Glutamatergic neuron (in vitro differentiated cells): Measurements from ENCODE around the gene CEL. TPM values are rescaled to one million over a fixed set of nuclear protein-coding genes. Genes with fewer than 3 reads are reported as not detected.

Source experiments
- DNase-seq: peaks from one replicate; pipeline ENCODE4 v3.0.0; 2022
- H3K27ac Mint-ChIP-seq: one replicate; pipeline ENCODE4 v1.8.0; 2020; ENCODE audit warnings: mild to moderate bottlenecking, mixed read lengths, inconsistent platforms; ENCODE audit not compliant: unreplicated experiment
- H3K27me3 Mint-ChIP-seq: one replicate; pipeline ENCODE4 v1.8.0; 2020; ENCODE audit warnings: mild to moderate bottlenecking, moderate library complexity, mixed read lengths, inconsistent platforms; ENCODE audit not compliant: unreplicated experiment
- H3K36me3 Mint-ChIP-seq: one replicate; pipeline ENCODE4 v1.8.0; 2020; ENCODE audit warnings: mild to moderate bottlenecking, mixed read lengths, inconsistent platforms; ENCODE audit not compliant: unreplicated experiment
- H3K4me1 Mint-ChIP-seq: one replicate; pipeline ENCODE4 v1.8.0; 2020; ENCODE audit warnings: mild to moderate bottlenecking, low read depth, mixed read lengths, inconsistent platforms; ENCODE audit not compliant: unreplicated experiment
- H3K4me3 Mint-ChIP-seq: one replicate; pipeline ENCODE4 v1.8.0; 2020; ENCODE audit warnings: mild to moderate bottlenecking, mixed read lengths, inconsistent platforms; ENCODE audit not compliant: unreplicated experiment
- H3K9me3 Mint-ChIP-seq: one replicate; pipeline ENCODE4 v1.8.0; 2020; ENCODE audit warnings: mild to moderate bottlenecking, moderate library complexity, mixed read lengths, inconsistent platforms; ENCODE audit not compliant: unreplicated experiment
- total RNA-seq: library from RNA; stranded (reverse); fragmentation: NEBNext Ultra II Directional; extraction: Animal tissue kit (Norgen Biotek cat#: 25700); gene quantifications from one replicate; pipeline ENCODE4 v1.2.1, GENCODE V29; 2021; ENCODE audit not compliant: unreplicated experiment
- TF ChIP-seq, protein P1 (sequence below): fragments of 200-600 bp; sonication (generic); IDR thresholded peaks from one replicate; pipeline ENCODE4 v1.5.0; 2021; ENCODE audit not compliant: partially characterized antibody, unreplicated experiment

Gene CEL
- total RNA-seq, 1 donor from 2014 or later, result 3.8 TPM

DNA sequence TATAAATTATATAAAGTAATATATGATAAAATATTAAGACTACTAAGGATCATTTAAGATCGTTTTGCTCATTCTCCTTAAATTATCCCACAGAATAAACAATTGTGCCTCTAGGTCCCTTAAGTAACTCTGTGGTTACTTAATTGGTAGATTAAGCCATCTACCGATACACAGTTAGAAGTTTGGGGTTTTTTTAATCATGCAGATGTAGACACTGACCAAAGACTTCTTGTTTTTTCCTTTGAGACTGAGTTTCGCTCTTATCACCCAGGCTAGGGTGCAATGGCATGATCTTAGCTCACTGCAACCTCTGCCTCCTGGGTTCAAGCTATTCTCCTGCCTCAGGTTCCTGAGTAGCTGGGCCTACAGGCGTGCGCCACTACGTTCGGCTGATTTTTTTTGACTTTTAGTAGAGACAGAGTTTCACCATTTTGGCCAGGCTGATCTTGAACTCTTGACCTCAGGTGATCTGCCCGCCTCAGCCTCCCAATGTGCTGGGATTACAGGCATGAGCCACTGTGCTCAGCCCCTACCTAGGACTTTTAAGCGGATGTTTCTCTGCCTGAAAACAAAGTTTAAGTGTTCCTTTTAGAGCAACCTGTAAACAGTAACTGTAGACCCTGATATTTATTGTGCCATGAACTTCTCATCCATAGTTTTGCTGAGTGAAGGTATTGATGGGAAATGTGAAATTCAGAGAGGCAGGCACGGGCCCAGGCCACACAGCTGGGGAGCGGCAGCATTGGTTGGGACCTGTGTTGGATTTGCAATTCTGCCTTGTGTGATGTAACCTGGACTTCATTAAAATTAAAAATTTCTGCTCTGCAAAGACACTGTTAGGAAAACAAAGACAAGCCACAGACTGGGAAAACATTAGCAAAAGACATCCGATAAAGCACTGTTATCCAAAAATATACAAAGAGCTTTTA lies 11.6 kb downstream of the CEL start:
- Mint-ChIP-seq H3K27me3 (peaks cover 2% of the 10 kb centered on the region), H3K4me3 (no peak overlapping the region), H3K27ac (no peak overlapping the region), H3K4me1 (no peaks in the 10 kb centered on the region), H3K36me3 (no peaks in the 10 kb centered on the region), H3K9me3 (peaks cover 6% of the 10 kb centered on the region)
- TF ChIP-seq, protein P1, sequence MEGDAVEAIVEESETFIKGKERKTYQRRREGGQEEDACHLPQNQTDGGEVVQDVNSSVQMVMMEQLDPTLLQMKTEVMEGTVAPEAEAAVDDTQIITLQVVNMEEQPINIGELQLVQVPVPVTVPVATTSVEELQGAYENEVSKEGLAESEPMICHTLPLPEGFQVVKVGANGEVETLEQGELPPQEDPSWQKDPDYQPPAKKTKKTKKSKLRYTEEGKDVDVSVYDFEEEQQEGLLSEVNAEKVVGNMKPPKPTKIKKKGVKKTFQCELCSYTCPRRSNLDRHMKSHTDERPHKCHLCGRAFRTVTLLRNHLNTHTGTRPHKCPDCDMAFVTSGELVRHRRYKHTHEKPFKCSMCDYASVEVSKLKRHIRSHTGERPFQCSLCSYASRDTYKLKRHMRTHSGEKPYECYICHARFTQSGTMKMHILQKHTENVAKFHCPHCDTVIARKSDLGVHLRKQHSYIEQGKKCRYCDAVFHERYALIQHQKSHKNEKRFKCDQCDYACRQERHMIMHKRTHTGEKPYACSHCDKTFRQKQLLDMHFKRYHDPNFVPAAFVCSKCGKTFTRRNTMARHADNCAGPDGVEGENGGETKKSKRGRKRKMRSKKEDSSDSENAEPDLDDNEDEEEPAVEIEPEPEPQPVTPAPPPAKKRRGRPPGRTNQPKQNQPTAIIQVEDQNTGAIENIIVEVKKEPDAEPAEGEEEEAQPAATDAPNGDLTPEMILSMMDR, result no peak
- no peak for DNase-seq

DNA sequence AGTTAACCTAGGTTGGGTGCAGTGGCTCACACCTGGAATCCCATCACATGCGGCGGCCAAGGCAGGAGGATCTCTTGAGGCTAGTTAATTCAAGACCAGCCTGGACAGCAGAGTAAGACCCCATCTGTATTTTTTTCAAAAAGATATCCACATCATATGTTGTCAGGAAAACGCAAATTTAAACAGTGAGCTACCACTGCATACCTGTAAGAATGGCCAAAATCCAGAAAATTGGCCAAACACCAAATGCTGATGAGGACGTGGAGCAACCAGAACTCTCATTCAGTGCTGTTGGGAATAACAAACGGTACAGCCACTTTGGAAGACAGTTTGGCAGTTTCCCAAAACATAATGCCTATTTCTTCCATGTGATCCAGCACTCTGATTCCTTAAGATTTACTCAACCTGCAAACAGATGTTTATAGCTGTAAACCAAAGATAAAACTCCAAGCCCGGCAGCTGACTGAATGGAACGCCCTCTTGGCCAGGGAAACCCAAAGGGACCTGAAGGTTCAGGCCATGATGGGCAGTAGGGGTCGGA lies 12.4 kb downstream of the CEL start:
- TF ChIP-seq, protein P1, result no peak
- Mint-ChIP-seq H3K4me1 (no peaks in the 10 kb centered on the region), H3K9me3 (peaks cover 6% of the 10 kb centered on the region), H3K4me3 (no peak overlapping the region), H3K27me3 (peaks cover 2% of the 10 kb centered on the region), H3K27ac (no peak overlapping the region), H3K36me3 (no peaks in the 10 kb centered on the region)
- DNase-seq, result no peak

DNA sequence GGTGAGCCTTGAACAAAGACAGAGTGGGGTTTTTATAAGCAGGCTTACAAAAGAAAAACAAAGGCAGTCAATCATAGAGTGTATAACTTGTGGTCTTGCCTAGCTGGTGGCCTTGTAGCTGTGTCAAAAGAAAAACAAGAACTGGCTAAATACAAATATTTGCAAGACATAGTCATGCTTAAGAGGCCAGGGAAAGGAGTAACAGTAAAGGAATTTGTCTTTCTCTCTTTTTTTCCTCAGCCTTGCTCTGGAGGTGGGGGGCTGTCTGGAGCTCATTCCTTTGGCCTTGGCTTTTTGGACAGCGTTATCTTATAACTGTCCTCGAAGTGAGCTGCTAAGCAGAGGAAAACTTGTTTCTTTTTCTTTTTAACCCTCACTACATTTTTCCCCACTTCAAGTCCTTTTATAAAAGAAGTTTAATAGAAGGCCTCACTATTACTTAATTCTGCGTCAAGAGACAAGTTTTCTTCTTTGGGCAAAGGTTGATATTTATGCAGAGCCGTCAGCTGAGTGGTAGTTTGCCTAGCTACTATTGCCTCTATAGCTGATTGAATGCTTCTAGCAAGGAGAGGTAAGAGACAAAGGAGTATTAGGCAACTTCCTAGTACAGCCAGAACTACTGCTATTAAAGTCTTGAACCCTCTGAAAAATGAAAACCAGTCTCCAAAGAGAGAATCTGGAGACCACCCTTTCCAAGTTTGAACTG lies 14.3 kb downstream of the CEL start:
- no peak overlapping the region for H3K27ac Mint-ChIP-seq
- TF ChIP-seq, protein P1, result no peak
- no peak for DNase-seq
- peaks cover 7% of the 10 kb centered on the region for H3K9me3 Mint-ChIP-seq
- no peaks in the 10 kb centered on the region for H3K27me3 Mint-ChIP-seq
- H3K4me3 Mint-ChIP-seq, result no peak overlapping the region
- H3K36me3 Mint-ChIP-seq, result no peaks in the 10 kb centered on the region
- H3K4me1 Mint-ChIP-seq, result no peaks in the 10 kb centered on the region

DNA sequence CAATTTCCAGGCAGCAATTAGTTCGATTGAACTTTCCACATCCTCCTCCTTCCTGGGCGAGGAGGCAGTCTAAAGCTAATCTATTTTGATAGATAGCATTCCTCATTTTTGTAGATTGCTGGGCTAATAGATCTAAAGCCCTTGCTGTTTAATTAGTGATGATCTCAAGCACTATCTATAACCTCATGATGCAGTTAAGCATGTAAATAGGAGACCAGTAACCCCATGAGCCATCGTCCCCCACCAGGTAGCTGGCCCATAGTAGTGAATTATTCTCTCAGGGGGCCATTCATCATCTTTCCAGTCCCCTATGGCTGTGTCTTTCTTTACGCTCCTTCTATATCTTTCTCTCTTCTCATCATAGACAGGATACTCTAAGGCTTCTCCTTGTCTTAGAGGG lies 14.9 kb downstream of the CEL start:
- no peaks in the 10 kb centered on the region for H3K36me3 Mint-ChIP-seq
- H3K4me3 Mint-ChIP-seq, result no peak overlapping the region
- TF ChIP-seq, protein P1, result no peak
- H3K4me1 Mint-ChIP-seq, result no peaks in the 10 kb centered on the region
- H3K27ac Mint-ChIP-seq, result no peak overlapping the region
- H3K9me3 Mint-ChIP-seq, result peaks cover 7% of the 10 kb centered on the region
- DNase-seq, result no peak
- no peaks in the 10 kb centered on the region for H3K27me3 Mint-ChIP-seq

DNA sequence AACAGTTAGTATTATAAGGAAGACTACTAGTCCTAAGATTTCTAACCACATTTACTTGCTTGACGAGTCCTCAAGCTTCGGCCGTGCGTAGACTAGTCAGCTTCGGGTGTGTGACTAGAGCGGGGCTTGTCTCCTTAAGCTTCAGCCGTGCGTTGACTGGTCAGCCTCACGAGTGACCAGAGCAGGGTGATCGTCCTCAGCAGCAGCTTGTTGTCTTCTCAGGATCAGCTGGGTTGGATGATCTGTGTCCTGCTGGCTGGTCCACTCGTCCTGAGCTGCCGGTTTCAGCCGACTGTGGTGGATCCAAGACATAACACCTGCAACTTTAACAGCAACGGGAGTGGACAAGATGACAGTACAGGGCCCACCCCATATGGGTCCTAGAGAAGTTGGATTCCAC lies 16.7 kb downstream of the CEL start:
- Mint-ChIP-seq H3K4me3 (no peak overlapping the region), H3K4me1 (no peaks in the 10 kb centered on the region), H3K36me3 (no peaks in the 10 kb centered on the region), H3K27ac (no peak overlapping the region), H3K27me3 (no peaks in the 10 kb centered on the region), H3K9me3 (peaks cover 3% of the 10 kb centered on the region)
- TF ChIP-seq, protein P1, result no peak
- DNase-seq, result no peak
